ENCODE results near the gene EFNA5. TPM values are rescaled to one million over a fixed set of nuclear protein-coding genes. Genes with fewer than 3 reads are reported as not detected.
A peak's percentile ranks its signal among the peaks of the same experiment; 100 is the strongest.

The EFNA5 gene
- total RNA-seq, 2 donors from 2014 or later: 6.0 to 13.5 TPM

DNA sequence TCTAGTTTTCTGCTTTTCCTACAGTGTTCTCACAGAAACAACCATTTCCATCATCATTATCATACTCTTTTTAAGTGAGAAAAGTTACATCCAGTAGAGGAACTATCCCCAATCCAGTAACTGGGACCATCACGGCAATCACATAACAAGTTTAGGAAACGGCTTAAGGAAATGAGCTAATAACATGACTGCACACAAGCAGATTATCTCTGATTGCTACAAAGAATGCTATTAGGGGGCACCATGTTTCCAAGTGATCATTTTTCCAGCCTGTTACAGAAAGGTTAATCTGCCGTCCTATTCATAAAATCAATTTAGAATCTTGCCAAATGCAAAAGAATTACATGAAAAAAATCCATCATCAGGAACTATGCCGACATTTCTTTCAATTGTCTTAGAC, 94.6 kb downstream of the EFNA5 start:
- H3K27me3 ChIP-seq (replicated peaks; ENCODE audit: insufficient read depth): no peaks in the 10 kb centered on the region

DNA sequence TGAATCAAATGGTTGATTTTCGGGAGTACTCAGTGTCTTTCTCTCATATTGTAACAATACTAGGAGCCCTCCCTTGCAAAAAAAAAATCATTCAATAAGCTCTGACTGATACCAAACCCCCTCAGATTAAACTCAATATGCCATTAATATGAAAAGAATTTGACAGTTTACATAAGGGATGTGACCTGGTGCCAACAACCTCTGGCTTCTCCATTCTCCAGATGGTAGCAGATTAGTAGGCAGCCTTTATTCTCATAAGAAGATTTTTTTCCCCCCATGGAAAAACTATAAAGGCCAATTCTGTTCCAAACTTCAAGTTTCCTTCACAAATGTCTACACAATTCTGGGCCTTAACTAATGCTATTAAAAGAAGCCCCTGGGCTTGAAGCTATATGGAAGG, 96.5 kb downstream of the EFNA5 start:
- ATAC-seq (ENCODE audit: insufficient number of reproducible peaks, low FRiP score, low read depth) (no peak), DNase-seq (ENCODE audit: low spot score) (no peak)
- Histone ChIP-seq H3K27ac (no peak overlapping the region), H3K36me3 (no peaks in the 10 kb centered on the region), H3K9me3 (no peaks in the 10 kb centered on the region), H3K4me3 (no peak overlapping the region), H3K27me3 (replicated peaks; ENCODE audit: insufficient read depth) (no peaks in the 10 kb centered on the region), H3K4me1 (ENCODE audit: control insufficient read depth in 1 of 2, low read depth in 2 of 2) (peaks cover 14 to 49% of the 10 kb centered on the region in 2 donors)
- TF ChIP-seq, protein P1, sequence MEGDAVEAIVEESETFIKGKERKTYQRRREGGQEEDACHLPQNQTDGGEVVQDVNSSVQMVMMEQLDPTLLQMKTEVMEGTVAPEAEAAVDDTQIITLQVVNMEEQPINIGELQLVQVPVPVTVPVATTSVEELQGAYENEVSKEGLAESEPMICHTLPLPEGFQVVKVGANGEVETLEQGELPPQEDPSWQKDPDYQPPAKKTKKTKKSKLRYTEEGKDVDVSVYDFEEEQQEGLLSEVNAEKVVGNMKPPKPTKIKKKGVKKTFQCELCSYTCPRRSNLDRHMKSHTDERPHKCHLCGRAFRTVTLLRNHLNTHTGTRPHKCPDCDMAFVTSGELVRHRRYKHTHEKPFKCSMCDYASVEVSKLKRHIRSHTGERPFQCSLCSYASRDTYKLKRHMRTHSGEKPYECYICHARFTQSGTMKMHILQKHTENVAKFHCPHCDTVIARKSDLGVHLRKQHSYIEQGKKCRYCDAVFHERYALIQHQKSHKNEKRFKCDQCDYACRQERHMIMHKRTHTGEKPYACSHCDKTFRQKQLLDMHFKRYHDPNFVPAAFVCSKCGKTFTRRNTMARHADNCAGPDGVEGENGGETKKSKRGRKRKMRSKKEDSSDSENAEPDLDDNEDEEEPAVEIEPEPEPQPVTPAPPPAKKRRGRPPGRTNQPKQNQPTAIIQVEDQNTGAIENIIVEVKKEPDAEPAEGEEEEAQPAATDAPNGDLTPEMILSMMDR (IDR thresholded peaks at IDR 0.05): no peak

More for the DNA sequence above, 94.6 kb downstream of the EFNA5 start:
- Histone ChIP-seq H3K4me3 (no peak overlapping the region), H3K27ac (no peak overlapping the region), H3K4me1 (ENCODE audit: control insufficient read depth in 1 of 2, low read depth in 2 of 2) (peaks cover 14 to 43% of the 10 kb centered on the region in 2 donors), H3K36me3 (no peaks in the 10 kb centered on the region), H3K9me3 (no peaks in the 10 kb centered on the region)
- ATAC-seq (ENCODE audit: insufficient number of reproducible peaks, low FRiP score, low read depth) (no peak), DNase-seq (ENCODE audit: low spot score) (no peak)
- TF ChIP-seq, protein P1 (IDR thresholded peaks at IDR 0.05): no peak

DNA sequence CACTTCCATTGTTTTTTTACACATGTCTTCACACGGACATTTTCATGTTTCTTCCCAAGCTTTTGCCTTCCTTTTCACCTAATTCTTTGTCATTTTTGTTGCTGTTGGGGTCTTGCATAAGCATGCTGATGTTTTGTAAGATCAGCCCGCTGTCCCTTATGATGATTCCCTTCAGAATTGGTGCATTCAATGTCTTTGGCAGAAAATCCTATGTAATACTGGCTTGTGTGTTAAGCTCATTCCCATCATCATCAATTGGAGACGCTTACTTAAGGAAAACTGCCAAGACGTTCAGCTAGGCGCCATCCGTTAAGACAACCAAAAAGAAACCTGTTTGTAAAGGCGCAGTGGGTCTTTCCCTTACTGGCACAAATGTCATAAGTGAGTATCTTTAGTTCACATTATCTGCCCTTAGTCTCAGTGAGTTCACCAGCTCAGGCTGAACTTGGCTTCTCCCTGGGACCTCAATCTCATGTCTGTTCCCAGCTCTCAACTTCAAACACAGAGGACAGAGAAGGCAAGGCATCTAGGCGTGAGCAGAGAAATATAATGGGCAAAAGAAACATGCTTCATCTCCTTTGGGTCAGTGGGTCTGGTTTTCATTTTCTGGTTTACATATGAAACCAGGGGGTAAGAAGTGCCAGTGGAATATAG, 97.9 kb downstream of the EFNA5 start:
- Histone ChIP-seq H3K27ac (no peak overlapping the region), H3K4me3 (no peak overlapping the region), H3K9me3 (no peaks in the 10 kb centered on the region), H3K36me3 (no peaks in the 10 kb centered on the region), H3K27me3 (replicated peaks; ENCODE audit: insufficient read depth) (no peaks in the 10 kb centered on the region), H3K4me1 (ENCODE audit: control insufficient read depth in 1 of 2, low read depth in 2 of 2) (peaks cover 16 to 45% of the 10 kb centered on the region in 2 donors)
- TF ChIP-seq, protein P1 (IDR thresholded peaks at IDR 0.05): no peak
- no peak for ATAC-seq (ENCODE audit: insufficient number of reproducible peaks, low FRiP score, low read depth)
- no peak for DNase-seq (ENCODE audit: low spot score)

DNA sequence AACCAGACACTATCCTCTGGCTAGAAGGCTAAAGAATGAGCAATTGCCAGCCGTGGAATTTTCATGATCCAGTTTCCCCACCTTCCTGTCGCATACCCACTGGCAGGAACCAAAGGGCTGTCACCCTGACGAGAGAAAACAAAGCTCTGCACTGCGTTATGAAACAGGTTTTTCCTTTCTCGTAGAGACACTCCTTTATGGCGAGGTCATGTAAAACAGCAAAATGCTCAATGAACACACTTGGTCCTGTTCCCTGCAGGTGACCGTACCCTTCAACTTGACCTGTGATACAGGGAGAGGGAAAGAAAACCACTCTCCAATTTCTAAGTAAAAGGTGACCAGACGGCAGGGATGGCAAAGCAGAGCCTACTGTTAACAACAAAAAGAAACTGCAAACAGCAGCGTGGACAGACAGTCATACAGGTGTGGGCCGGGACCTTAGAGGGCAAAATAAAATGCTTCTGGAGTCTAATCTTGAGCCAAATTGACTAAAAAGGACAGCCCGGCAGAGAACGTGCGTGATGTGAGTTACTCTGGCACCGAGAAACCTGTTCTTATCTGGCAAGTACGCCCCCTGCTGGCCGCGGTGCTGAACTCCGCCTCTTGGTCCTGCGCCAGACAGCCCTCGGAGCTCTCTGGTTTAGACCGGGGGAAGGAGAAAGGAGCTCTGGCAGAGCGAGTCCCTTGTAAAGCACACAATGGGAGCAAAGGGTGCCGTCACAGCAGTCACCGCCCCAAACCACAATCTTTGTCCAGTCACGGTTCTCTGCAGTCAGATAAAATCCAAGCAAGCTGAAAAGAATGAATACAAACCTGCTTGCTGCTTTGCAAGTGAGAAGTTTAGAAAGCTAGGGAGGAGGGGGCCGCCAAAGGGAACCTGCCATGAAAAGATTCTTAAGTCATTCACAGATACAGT, 98.9 kb downstream of the EFNA5 start:
- Histone ChIP-seq H3K9me3 (no peaks in the 10 kb centered on the region), H3K27me3 (replicated peaks; ENCODE audit: insufficient read depth) (no peaks in the 10 kb centered on the region), H3K27ac (peak overlapping the region; percentile 62 to 67), H3K4me1 (ENCODE audit: control insufficient read depth in 1 of 2, low read depth in 2 of 2) (peaks cover 10 to 41% of the 10 kb centered on the region in 2 donors), H3K4me3 (peak overlapping the region; percentile 78), H3K36me3 (no peaks in the 10 kb centered on the region)
- ATAC-seq (ENCODE audit: insufficient number of reproducible peaks, low FRiP score, low read depth) (peak; percentile 73), DNase-seq (ENCODE audit: low spot score) (peak; percentile 85)
- TF ChIP-seq, protein P1 (IDR thresholded peaks at IDR 0.05): peak; percentile 97
